Inflammatory macrophage treated with lipopolysaccharide for 4 hours (primary cell): ENCODE data around the gene BAZ2B.
A peak's percentile ranks its signal among the peaks of the same experiment; 100 is the strongest.

ENCODE experiments used
- DNase-seq: peaks from one replicate; pipeline ENCODE4 v3.0.0-alpha.2; 2020

BAZ2B gene

GRCh38 chr2:159614534-159615366 is 1.6 kb downstream of the BAZ2B start:
- peak; percentile 87 for DNase-seq

DNA sequence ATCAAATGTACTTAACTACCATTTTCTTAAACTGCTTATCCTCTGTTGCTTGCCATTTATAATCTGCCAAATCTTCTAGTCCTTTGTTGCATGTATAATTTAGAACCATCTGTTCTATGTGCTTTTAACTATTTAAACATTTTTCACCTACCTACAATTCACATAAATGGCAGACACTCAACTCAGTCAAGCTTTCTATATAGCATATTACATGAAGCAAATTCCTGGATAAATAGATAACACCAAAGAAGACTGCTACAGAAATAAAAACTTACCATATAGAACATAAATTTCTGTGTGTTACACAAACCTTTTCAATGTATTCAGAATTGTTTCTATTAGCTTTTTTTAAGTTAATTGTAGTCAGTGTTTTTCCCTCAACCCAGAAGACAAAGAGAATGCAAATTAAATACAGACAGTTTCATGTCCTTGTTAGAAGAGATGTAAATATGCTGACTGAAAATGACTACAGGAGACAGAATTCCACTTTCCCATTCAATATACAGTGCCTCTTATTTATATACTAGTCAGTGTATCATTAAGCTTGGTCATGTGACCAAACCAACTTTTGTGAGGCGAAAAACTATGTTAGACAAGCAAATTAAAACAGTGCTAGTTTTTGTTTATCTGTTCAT is 2.6 kb downstream of the BAZ2B start:
- DNase-seq, result peak; percentile 60

GRCh38 chr2:159613091-159613490 is 3.3 kb downstream of the BAZ2B start:
- DNase-seq, result no peak

DNA sequence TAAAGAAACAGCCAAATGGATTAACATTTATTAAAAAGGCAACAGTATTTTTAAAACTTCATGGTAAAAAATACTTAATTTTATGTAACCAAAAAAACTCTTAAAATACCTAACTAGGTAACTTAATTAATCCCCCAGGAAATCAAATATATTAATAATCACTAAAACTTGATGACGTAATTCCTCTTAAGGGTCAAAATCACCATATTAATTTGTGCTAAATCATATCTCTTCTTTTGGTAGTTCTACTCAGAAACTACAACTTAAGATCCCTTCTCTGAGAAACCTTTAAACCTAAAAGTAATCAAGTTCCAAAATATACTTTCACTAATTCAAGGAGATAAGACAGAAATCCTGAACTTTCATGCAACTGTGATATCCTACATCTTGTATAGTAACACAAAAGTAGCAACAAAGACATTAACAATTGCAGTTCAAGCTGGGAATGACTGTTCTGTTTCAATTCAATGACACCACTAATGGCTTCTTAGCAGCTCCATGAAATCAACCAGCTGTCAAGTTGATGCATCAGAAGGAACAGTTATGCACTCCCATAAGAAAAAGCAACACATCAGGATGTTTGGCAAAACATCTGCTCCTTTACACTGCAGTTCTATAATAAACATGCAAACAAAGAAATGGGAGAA is 4.0 kb downstream of the BAZ2B start:
- no peak for DNase-seq

DNA sequence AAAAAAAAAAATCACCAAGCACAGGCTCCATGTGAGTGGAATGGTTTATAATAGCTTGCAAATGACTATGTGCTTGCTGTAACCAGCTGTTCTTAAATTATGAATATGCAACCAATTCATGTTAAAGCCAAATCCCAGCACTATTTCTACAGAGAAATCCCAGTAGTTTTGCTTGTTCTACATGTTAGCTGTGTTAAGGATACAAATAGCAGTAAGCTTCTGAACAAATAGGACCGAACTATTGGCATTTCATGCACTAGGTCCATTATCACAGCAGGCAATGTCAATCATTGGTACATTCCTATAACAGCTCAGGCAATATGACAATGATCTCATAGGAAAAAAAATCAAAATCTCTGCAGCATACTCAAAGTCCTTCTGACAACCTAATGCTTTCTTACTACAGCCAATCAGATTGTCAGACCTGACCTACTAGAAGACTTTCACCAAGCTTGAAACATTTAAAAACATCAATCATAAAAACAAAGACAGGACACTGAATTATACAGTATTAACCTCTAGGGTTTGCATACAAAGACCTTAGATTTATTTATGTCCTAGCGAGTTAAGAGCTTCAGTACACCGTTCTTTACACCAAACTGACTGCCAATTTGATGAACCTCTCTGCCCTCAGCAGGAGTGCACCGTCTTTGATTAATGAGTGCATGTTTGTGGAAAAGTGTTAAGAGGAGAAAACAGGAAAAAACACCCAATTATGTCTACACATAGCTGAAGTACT is 6.4 kb downstream of the BAZ2B start:
- no peak for DNase-seq

DNA sequence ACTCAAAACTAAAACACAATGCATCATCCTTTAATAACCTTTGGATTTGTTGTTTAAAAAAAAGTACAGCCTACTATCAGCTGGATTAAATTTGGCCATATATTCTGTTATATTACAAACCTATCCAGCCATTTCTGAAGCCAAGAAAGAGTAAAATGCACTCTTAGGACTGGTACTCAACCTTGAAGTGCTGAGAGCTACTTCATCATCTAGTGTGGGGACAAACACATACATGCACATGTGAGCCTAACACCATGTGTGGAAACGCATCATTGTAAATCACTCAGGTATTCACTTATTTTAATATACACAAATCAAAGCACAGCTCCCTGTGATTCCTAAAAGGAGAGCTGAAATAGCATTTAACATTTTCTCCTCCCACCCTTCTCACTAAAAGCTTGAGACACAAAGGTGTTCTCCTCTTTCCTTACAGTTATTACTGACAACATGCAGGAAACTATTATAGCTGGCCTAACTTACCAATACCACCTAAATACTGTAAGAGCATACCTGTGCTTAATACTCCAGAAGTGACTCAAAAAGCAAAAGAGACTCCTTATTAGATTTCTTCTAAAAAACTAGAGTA is 7.5 kb downstream of the BAZ2B start:
- DNase-seq, result no peak

DNA sequence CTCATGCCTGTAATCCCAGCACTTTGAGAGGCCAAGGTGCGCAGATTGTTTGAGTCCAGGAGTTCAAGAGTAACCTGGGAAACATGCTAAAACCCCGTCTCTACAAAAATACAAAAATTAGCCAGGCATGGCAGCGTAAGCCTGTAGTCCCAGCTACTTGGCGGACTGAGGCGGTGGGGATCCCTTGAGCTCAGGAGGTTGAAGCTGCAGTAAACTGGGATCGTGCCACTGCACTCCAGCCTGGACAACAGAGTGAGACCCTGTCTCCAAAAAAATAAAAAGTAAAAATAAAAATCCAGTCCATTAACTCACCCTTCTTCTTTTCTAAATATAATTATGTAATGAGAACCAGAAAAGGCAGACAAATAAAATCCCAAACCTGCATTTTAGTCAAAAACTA is 8.2 kb downstream of the BAZ2B start:
- DNase-seq, result no peak

GRCh38 chr2:159606287-159606686 is 10.1 kb downstream of the BAZ2B start:
- DNase-seq, result no peak

DNA sequence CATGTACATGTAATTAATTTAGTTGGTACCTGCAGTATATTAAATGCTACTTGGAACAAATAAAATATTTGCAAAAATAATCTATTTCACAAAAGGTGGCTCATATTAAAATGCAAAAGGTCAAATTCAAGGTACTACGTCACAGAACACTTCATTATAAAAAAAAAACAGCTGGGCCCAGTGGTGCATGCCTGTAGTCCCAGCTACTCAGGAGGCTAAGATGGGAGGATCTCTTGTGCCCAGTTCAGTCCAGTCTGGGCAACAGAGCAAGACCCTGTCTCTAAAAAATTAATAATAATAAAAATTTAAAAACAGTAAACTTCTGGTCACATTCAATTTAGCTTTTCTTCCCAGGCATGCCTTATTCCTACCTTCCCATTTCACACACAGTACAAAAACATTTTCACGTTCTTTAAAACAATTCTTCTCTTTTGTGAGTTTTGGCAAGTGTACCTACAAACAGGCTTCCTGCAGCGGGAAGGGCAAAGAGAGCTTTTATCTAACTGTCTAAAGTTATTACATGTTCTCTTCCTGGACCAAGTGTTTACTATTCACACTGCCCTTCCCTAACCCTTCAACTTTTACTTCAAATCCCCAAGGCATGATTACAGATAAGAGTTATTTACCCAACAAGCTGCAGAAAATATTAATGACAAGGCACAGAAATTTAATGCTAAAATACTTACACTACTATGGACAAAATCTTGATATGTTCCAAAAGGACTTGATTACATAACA is 10.7 kb downstream of the BAZ2B start:
- no peak for DNase-seq

- DNase-seq, result no peak
Measured at GRCh38 chr2:159604159-159604558, 12.2 kb downstream of the BAZ2B start.

- DNase-seq, result no peak
Measured at GRCh38 chr2:159600752-159601151, 15.6 kb downstream of the BAZ2B start.

- DNase-seq, result peak; percentile 42
Measured at GRCh38 chr2:159595410-159596046, 20.8 kb downstream of the BAZ2B start.

- peak; percentile 57 for DNase-seq
Measured at GRCh38 chr2:159592441-159592840, 23.9 kb downstream of the BAZ2B start.

GRCh38 chr2:159591221-159591620 is 25.1 kb downstream of the BAZ2B start:
- DNase-seq, result no peak

DNA sequence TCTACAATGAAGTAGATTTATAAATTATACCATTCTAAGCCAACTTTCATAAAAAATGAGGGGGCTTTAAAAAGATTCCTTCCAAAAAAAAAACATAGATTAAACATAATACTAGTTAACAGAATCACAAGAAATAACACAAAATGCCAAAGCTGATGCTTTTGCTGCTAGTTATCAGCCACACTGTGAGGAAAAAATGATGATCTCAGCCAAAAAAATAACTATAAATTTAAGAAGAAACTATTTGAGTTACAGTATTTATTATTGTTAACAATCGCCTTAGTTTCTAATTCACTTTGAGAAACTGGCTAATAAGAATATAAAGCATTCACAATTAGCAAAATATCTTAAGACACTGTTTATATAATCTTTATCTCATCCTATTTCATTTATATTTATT is 27.1 kb downstream of the BAZ2B start:
- DNase-seq, result no peak

GRCh38 chr2:159586034-159586433 is 30.3 kb downstream of the BAZ2B start:
- no peak for DNase-seq

DNA sequence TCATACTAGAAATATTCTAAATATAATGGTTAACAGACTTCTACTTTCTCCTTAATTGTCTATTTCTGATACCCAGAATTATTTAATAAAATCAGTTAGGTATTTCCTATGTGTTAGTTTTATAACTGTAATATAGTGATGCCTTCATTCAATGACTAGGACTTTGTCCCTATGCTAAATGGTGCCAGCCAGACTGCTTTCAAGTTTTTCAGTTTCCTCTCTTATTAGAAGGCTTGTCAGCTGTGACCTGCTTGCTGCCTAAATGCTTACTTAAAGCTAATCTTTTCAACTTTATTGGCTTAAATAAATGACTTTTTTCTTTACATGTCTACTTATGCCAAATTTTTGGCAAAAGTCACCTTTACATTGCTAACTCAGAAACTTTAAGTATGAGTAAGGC is 30.7 kb downstream of the BAZ2B start:
- no peak for DNase-seq

DNA sequence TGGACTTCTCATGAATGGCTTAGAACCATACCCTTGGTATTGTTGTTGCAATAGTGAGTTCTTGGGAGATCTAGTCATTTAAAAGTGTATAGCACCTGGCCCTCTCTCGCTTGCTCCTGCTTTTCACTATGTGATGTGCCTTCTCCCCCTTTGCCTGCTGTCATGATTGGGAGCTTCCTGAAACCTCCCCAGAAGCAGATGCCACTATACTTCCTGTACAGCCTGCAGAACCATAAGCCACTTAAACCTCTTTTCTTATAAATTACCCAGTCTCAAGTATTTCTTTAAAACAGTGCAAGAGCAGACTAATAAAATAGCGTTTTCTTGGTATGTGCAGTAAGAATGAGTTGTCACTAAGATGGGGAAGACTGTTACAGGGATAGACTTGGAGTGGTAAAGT is 31.6 kb downstream of the BAZ2B start:
- DNase-seq, result no peak

- DNase-seq, result peak; percentile 90
Measured at GRCh38 chr2:159573846-159574606, 42.3 kb downstream of the BAZ2B start.

- no peak for DNase-seq
Measured at GRCh38 chr2:159573294-159573693, 43.1 kb downstream of the BAZ2B start.

DNA sequence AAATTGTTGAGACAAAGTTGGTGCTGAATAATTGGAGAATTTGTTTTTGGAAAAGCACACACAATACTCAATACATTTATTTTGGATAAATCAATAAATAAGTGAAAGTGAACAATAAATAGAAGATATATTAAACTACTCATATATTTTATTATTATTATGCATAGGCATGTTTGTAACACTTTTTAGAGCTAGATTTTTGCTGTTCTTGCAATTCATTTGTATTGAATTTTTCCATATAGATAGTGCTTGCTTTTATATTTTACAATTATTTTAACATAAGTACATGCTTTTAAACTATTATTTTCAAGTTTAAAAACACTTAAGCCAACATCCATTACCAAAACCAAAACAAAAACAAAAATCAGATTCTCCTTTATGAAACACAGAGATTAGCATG is 43.9 kb downstream of the BAZ2B start:
- no peak for DNase-seq
